Uterus (tissue), 4 donors: Measurements from ENCODE around the gene REN. TPM values are rescaled to one million over a fixed set of nuclear protein-coding genes. Genes with fewer than 3 reads are reported as not detected.

Experiments
- DNase-seq, 2 donors: peaks; one replicate each; pipeline ENCODE4 v3.0.0-alpha.2; 2019 to 2020
- H3K27ac ChIP-seq, 2 donors: fragments of 200-600 bp; sonication (generic); 1 replicate in 1 of 2; 2 replicates in 1 of 2; pipeline ENCODE4 v1.5.1; 2016 to 2018
- H3K27me3 ChIP-seq, 2 donors: fragments of 200-600 bp; sonication (generic); one replicate each; pipeline ENCODE4 v1.5.1; 2018 to 2019; ENCODE audit warnings: control low read depth in 1 of 2
- H3K36me3 ChIP-seq, 2 donors: fragments of 200-600 bp; sonication (generic); one replicate each; pipeline ENCODE4 v1.5.1; 2019; ENCODE audit warnings: control low read depth in 1 of 2
- H3K4me1 ChIP-seq, 2 donors: fragments of 200-600 bp; sonication (generic); one replicate each; pipeline ENCODE4 v1.5.1; 2018 to 2019; ENCODE audit warnings: control low read depth in 1 of 2
- H3K4me3 ChIP-seq, 2 donors: fragments of 200-600 bp; sonication (generic); 1 replicate in 1 of 2; 2 replicates in 1 of 2; pipeline ENCODE4 v1.5.1; 2018 to 2019; ENCODE audit warnings: mild to moderate bottlenecking in 1 of 2
- H3K9me3 ChIP-seq, 2 donors: fragments of 200-600 bp; sonication (generic); one replicate each; pipeline ENCODE4 v1.5.1; 2019; ENCODE audit warnings: control low read depth in 1 of 2
- POLR2A ChIP-seq, 2 donors: fragments of 450-650 bp; IDR thresholded peaks; one replicate each; pipeline ENCODE4 v1.6.1; 2016; ENCODE audit warnings: antibody characterized with exemption in 2 of 2, mild to moderate bottlenecking in 1 of 2, moderate library complexity in 1 of 2
- intact Hi-C: fragments of 100-400 bp; cut with DNase I; formaldehyde crosslinking; loops from one replicate; pipeline ENCODE4 v1.15.1; 2023; ENCODE audit warnings: low total_unique reads
- total RNA-seq, 4 donors: library from RNA; depleted of rRNA in 3 of 4; stranded (reverse); fragments of >200 nt in 3 of 4; gene quantifications; one replicate each; pipeline versions ENCODE4 v1.1.0 to v1.2.4, GENCODE V29; 2014 to 2023
- TF ChIP-seq, protein P1 (sequence below), 4 experiments: fragments of 200-600 bp in 2 of 4; fragments of 450-650 bp in 2 of 4; sonication (generic) in 2 of 4; IDR thresholded peaks; one replicate each; pipeline ENCODE4 v1.5.1; 2016 to 2019; ENCODE audit warnings: antibody characterized with exemption in 4 of 4, mild to moderate bottlenecking in 2 of 4, moderate library complexity in 1 of 4
- donor health status: DM: yes; HTN: yes; CAD: no.

The REN gene
- total RNA-seq, 4 donors from 2014 or later: 6.8 to 9.4 TPM; not detected in 2

DNA sequence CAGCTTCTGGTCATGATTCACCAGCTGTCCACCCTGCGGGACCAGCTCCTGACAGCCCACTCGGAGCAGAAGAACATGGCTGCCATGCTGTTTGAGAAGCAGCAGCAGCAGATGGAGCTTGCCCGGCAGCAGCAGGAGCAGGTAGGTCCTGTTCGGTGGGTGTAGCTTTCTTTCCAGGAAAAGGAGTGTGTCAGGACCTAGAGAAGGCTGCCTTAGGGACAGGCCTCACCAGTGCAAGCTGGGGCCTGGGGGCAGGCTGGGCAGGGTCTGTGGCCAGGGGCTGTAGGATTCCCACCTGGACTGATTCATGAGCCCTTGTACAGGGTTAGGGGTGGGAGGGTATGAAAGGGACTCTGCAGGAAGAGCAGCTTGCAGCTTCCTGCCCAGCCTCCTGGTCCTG lies 49.6 kb downstream of the REN start:
- H3K4me1 ChIP-seq: no peaks in the 10 kb centered on the region

DNA sequence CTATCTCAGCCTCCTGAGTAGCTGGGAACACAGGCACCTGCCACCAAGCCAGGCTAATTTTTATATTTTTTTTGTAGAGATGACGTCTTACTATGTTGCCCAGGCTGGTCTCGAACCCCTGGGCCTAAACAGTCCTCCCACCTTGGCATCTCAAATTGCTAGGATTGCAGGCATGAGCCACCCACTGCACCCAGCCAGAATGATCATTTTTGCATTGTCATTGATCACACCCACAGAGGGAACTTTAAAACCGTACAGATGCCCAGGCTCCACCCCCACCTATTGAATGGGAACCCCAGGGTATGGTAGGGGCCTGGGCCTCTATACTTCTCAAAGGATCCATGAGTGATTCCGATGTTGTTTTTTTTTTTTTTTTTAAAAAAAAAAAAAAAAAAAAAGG lies 51.0 kb downstream of the REN start:
- peaks cover 0 to 3% of the 10 kb centered on the region in 2 donors for H3K4me1 ChIP-seq
- H3K27ac ChIP-seq: no peak overlapping the region
- H3K27me3 ChIP-seq: no peaks in the 10 kb centered on the region
- TF ChIP-seq, protein P1, sequence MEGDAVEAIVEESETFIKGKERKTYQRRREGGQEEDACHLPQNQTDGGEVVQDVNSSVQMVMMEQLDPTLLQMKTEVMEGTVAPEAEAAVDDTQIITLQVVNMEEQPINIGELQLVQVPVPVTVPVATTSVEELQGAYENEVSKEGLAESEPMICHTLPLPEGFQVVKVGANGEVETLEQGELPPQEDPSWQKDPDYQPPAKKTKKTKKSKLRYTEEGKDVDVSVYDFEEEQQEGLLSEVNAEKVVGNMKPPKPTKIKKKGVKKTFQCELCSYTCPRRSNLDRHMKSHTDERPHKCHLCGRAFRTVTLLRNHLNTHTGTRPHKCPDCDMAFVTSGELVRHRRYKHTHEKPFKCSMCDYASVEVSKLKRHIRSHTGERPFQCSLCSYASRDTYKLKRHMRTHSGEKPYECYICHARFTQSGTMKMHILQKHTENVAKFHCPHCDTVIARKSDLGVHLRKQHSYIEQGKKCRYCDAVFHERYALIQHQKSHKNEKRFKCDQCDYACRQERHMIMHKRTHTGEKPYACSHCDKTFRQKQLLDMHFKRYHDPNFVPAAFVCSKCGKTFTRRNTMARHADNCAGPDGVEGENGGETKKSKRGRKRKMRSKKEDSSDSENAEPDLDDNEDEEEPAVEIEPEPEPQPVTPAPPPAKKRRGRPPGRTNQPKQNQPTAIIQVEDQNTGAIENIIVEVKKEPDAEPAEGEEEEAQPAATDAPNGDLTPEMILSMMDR (IDR thresholded peaks at IDR 0.05): no peak
- DNase-seq: no peak
- H3K36me3 ChIP-seq: no peaks in the 10 kb centered on the region
- intact Hi-C loops: no loop called here
- no peaks in the 10 kb centered on the region for H3K9me3 ChIP-seq
- H3K4me3 ChIP-seq: no peak overlapping the region

More for the DNA sequence above, 49.6 kb downstream of the REN start:
- Histone ChIP-seq H3K27ac (no peak overlapping the region), H3K27me3 (no peaks in the 10 kb centered on the region), H3K36me3 (no peaks in the 10 kb centered on the region), H3K9me3 (no peaks in the 10 kb centered on the region), H3K4me3 (no peak overlapping the region)
- no peak for DNase-seq
- intact Hi-C loops: no loop called here
- TF ChIP-seq, protein P1 (IDR thresholded peaks at IDR 0.05): no peak
- no peak for TF ChIP-seq POLR2A (IDR thresholded peaks at IDR 0.05)

DNA sequence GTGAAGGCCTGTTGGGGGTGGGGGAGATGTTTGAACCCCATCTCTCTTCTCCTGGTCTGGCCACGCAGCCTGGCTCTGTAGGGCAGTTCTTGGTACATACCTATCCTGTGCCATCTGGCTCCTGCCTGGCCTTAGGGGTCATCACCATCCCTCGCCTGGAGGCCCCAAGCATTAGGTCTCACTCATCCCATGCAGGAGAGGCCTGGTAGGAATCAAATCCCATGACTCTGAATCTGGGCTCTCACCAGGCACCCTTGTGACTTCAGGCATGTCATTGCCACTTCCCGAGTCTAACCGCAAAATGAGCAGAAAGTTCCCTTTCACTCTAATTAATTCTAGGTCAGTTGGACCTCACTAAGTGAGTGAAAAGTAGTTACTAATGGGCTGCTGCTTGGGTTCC lies 51.5 kb downstream of the REN start:
- Histone ChIP-seq H3K27me3 (no peaks in the 10 kb centered on the region), H3K9me3 (no peaks in the 10 kb centered on the region), H3K4me1 (peaks cover 0 to 3% of the 10 kb centered on the region in 2 donors), H3K36me3 (no peaks in the 10 kb centered on the region), H3K4me3 (no peak overlapping the region), H3K27ac (peak overlapping the region in 1 of 2 donors; percentile 73)
- no peak for DNase-seq
- TF ChIP-seq, protein P1 (IDR thresholded peaks at IDR 0.05): no peak
- TF ChIP-seq POLR2A (IDR thresholded peaks at IDR 0.05): no peak
- intact Hi-C loops: no loop called here

DNA sequence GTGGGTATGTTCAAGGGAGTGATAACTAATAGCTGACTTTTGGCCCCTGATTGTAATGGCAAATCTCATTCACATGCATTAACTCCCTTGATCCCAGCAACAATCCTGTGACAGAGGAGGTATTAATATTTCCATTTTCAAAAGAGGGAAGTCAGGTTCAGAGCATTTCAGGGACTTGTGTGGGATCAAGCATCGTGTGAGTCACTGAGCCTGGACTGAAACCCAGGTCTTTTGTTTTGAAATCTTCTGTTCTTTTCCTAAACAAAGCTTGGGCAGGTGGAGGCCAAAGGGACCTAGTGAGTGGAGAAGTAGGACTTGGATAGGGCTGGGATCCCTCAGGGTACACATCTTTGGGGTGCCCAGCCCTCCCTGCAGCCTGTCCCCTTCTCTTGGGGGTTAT lies 52.2 kb downstream of the REN start:
- Histone ChIP-seq H3K27ac (peak overlapping the region in 1 of 2 donors; percentile 73), H3K4me1 (peaks cover 0 to 6% of the 10 kb centered on the region in 2 donors), H3K4me3 (no peak overlapping the region), H3K36me3 (no peaks in the 10 kb centered on the region), H3K27me3 (no peaks in the 10 kb centered on the region), H3K9me3 (no peaks in the 10 kb centered on the region)
- intact Hi-C loops: no loop called here
- DNase-seq: no peak
- TF ChIP-seq, protein P1 (IDR thresholded peaks at IDR 0.05): no peak
- no peak for TF ChIP-seq POLR2A (IDR thresholded peaks at IDR 0.05)

DNA sequence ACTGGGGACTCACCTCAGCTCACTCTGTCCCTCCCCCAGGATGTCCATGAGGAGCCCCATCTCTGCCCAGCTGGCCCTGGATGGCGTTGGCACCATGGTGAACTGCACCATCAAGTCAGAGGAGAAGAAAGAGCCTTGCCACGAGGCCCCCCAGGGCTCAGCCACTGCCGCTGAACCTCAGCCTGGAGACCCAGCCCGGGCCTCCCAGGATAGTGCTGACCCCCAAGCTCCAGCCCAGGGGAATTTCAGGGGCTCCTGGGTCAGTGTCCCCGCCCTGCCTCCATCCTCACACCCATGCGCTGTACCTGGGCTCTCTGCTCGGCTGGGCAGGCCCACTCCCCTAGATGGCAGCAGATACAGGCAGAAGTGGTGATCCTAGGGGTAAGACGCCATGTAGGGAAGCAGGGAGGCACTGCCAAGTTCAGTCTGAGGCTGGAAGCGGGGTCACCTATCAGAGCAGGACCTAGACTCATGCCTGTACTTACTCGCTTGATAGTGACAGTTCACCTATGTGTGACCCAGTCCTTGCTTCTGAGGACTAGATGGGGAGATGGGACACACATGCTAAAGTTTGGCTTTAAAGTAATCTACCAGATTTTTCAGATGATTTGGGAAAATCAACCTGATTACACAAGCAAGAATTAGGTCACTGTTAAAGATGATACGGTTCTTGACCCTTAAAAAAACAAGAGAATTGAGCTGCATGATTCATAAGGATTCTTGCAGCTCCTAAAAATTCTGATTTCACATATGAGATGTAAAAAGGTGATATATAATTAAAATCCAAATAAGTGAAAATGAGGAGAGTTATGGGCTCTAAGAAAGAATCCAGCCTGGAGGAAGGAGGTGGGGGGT lies 53.0 kb downstream of the REN start:
- Histone ChIP-seq H3K36me3 (no peaks in the 10 kb centered on the region), H3K9me3 (no peaks in the 10 kb centered on the region), H3K4me1 (peaks cover 4 to 13% of the 10 kb centered on the region in 2 donors), H3K27me3 (no peaks in the 10 kb centered on the region), H3K27ac (peak overlapping the region; percentile 49 to 73), H3K4me3 (no peak overlapping the region)
- intact Hi-C loops: no loop called here
- TF ChIP-seq POLR2A (IDR thresholded peaks at IDR 0.05): no peak
- no peak for DNase-seq
